PC-9 (cell line): Measurements from ENCODE around the gene ELMO1.
A peak's percentile ranks its signal among the peaks of the same experiment; 100 is the strongest.

Source experiments
- CTCF ChIP-seq: fragments of 200-600 bp; sonication (generic); conservative IDR thresholded peaks from 2 replicates; pipeline ENCODE4 v1.6.1; 2017; ENCODE audit warnings: mixed run types, antibody characterized with exemption, mild to moderate bottlenecking, moderate library complexity
- EZH2 ChIP-seq: fragments of 200-600 bp; sonication (generic); IDR thresholded peaks from 2 replicates; pipeline ENCODE4 v1.8.0; 2017; ENCODE audit warnings: antibody characterized with exemption, low read depth

GRCh38 chr7:37201876-37202198 lies 246.8 kb downstream of the ELMO1 start:
- peak; percentile 45; the same call in 1 of the 2 replicates for TF ChIP-seq CTCF
- no peak for TF ChIP-seq EZH2
